ENCODE data around the gene EGFR.

GRCh38 chr7:54988516-54988915 lies 30.3 kb upstream of the EGFR start:
- TF ChIP-seq CTCF (IDR thresholded peaks at IDR 0.05; ENCODE audit: borderline replicate concordance, extremely low read depth, low read length, poor library complexity, severe bottlenecking), result no peak
- TF ChIP-seq EZH2 (IDR thresholded peaks at IDR 0.05; ENCODE audit: borderline replicate concordance, low read depth, low read length, severe bottlenecking), result no peak
